K562 (cell line): Measurements from ENCODE around the gene B3GAT2. TPM values are rescaled to one million over a fixed set of nuclear protein-coding genes. Genes with fewer than 3 reads are reported as not detected.

ENCODE experiments used
- BDP1 ChIP-seq: IDR thresholded peaks from 3 replicates; pipeline ENCODE4 v1.6.1; 2011; ENCODE audit not compliant: insufficient read length, insufficient read depth
- CREB3 ChIP-seq: fragments of 450-650 bp; conservative IDR thresholded peaks from 2 replicates; pipeline ENCODE4 v1.6.1; 2016; ENCODE audit warnings: missing genetic modification characterization, low read depth, mild to moderate bottlenecking, missing compliant biosample characterization, moderate library complexity
- ELF1 ChIP-seq: fragments of 200-800 bp; sonication (Bioruptor generic); IDR thresholded peaks from 2 replicates; pipeline ENCODE4 v1.6.1; 2016; ENCODE audit warnings: missing genetic modification characterization, missing compliant biosample characterization
- EZH2 ChIP-seq: IDR thresholded peaks from 2 replicates; pipeline ENCODE4 v1.6.1; 2012; ENCODE audit warnings: low read depth, mild to moderate bottlenecking, inconsistent platforms, low read length, borderline replicate concordance
- GTF3C2 ChIP-seq: IDR thresholded peaks from 3 replicates; pipeline ENCODE4 v1.6.1; 2011; ENCODE audit warnings: borderline replicate concordance, mild to moderate bottlenecking, moderate library complexity; ENCODE audit not compliant: insufficient read length; ENCODE audit errors: extremely low read depth
- NKRF ChIP-seq: fragments of 450-650 bp; IDR thresholded peaks from 2 replicates; pipeline ENCODE4 v1.6.1; 2016; ENCODE audit warnings: borderline replicate concordance
- RBM34 ChIP-seq: fragments of 200-400 bp; formaldehyde crosslinking; IDR thresholded peaks from 2 replicates; pipeline ENCODE4 v1.6.1; 2018; ENCODE audit warnings: low read length, borderline replicate concordance; ENCODE audit not compliant: insufficient read depth
- ZNF707 ChIP-seq: fragments of 250-450 bp; sonication (Bioruptor Pico); conservative IDR thresholded peaks from 2 replicates; pipeline ENCODE4 v1.8.0; 2022; ENCODE audit warnings: inconsistent platforms, mild to moderate bottlenecking, moderate library complexity
- ZNF717 ChIP-seq: fragments of 250-450 bp; sonication (Bioruptor Pico); IDR thresholded peaks from 2 replicates; pipeline ENCODE4 v1.5.0; 2021
- ZNF785 ChIP-seq: fragments of 250-450 bp; sonication (Bioruptor Pico); IDR thresholded peaks from 2 replicates; pipeline ENCODE4 v1.4.0; 2020; ENCODE audit warnings: mild to moderate bottlenecking
- polyA plus RNA-seq, 8 experiments: library from polyadenylated mRNA; depleted of rRNA in 4 of 8; stranded (reverse) in 5 of 8; unstranded in 3 of 8; fragments of >200 nt; fragmentation: Nextera tagmentation in 2 of 8; fragmentation: Illumina TruSeq in 1 of 8; extraction: Ambion mirVana in 2 of 8; extraction: Trizol in 1 of 8; gene quantifications; 2 replicates each; pipeline versions ENCODE4 v1.2.1 to v1.2.3, GENCODE V29; 2011 to 2014; ENCODE audit warnings: inconsistent platforms in 1 of 8, missing spikeins in 1 of 8
- total RNA-seq, 7 experiments: library from RNA; depleted of rRNA in 6 of 7; stranded (reverse); fragments of >200 nt in 6 of 7; fragmentation: Illumina TruSeq in 2 of 7; extraction: Trizol in 2 of 7; gene quantifications; 2 replicates each; pipeline versions ENCODE4 v1.2.1 to v1.2.3, GENCODE V29; 2011 to 2021; ENCODE audit warnings: low replicate concordance in 1 of 7

Gene B3GAT2
- total and polyA plus RNA-seq, 9 of the 15 experiments (the other 6 are each of a cell fraction or from before 2014, with no cell fraction given) = 0.01 to 0.43 (median 0.04) TPM; not detected in 4

DNA sequence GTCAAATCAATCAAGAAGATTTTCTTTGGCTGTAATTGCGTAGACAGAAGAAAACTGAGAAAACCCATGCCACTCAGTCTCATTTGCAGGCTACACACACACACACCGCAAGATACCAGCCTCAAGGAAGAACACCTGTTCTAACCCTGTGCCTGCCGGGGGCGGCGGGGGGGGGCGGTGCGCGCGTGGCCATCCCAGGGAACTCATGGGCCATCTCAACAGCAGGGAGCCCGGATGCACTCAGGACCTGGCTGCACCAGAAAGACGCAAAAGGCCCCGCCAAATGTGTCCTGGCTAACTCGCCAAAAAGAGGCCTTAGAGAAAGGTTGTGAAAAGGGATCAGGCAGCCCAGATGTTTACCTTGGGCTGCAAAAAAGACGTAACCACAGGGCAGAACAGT, 2.1 kb downstream of the B3GAT2 start (continued):
- TF ChIP-seq GTF3C2 (no peak), NKRF (no peak), RBM34 (no peak), CREB3 (no peak), BDP1 (no peak), ELF1 (tag) (no peak), ZNF717 (CRISPR knock-in tag) (no peak), ZNF785 (CRISPR knock-in tag) (no peak), ZNF707 (CRISPR knock-in tag) (no peak), EZH2 (no peak)
